Erythroblast (primary cell): ENCODE results near the gene RELT.

ENCODE experiments used
- GATA1 ChIP-seq: IDR thresholded peaks from 2 replicates; pipeline ENCODE4 v1.6.1; 2011; ENCODE audit warnings: low read depth, mild to moderate bottlenecking, control low read depth, low read length, moderate library complexity
- POLR2A ChIP-seq: IDR thresholded peaks from 2 replicates; pipeline ENCODE4 v1.6.1; 2011; ENCODE audit warnings: mild to moderate bottlenecking, low read length

DNA sequence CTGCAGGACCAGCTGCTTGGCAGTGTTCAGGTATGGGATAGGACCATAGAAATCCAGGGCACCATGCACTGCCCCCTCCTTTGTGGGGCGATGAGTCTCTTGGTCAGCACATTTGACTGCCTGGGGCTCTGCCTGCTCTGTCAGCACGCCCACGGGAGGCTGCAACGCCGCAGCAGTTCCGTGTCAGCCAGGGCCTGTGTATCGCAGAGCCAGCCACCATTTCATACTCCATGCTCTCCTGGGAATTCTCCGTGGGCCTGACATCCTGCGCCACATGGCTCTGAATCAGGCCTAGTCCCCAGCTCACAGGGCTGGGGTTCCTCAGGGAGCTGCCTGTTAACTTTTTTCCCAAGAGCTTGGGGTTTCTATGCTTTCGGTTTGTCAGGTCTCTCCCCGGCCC, 16.9 kb upstream of the RELT start:
- TF ChIP-seq POLR2A = no peak
- no peak for TF ChIP-seq GATA1
